ENCODE measurements around the gene EFCC1. TPM values are rescaled to one million over a fixed set of nuclear protein-coding genes. Genes with fewer than 3 reads are reported as not detected.

The EFCC1 gene
- polyA plus RNA-seq, 2 of the 4 experiments (the other 2 are of a cell fraction): 0.04 TPM; not detected in 1

GRCh38 chr3:128996200-128996599 is 4.9 kb upstream of the EFCC1 start:
- 93% methylated on average over 1 of the region's 1 CpG for WGBS (ENCODE audit: missing lambda C conversion rate)
- TF ChIP-seq TFCP2L1 (CRISPR knock-in tag; IDR thresholded peaks at IDR 0.05) (no peak), HES2 (IDR thresholded peaks at IDR 0.05) (no peak), NPAS2 (CRISPR knock-in tag; IDR thresholded peaks at IDR 0.05; ENCODE audit: borderline replicate concordance) (no peak), CBX8 (IDR thresholded peaks at IDR 0.05) (no peak), CEBPB (IDR thresholded peaks at IDR 0.05) (no peak), EP300 (IDR thresholded peaks at IDR 0.05) (no peak), POLR2AphosphoS2 (conservative IDR thresholded peaks at IDR 0.05; ENCODE audit: low read length) (no peak), NFE2L2 (conservative IDR thresholded peaks at IDR 0.05; ENCODE audit: low read length) (no peak)
- FAIRE-seq: no peak
- POLR2A ChIA-PET: no interaction called here
- Histone ChIP-seq H3K4me3 (no peak overlapping the region), H3K27ac (no peak overlapping the region), H3K4me2 (no peak overlapping the region), H3K4me1 (no peaks in the 10 kb centered on the region), H3K9me3 (no peaks in the 10 kb centered on the region)
- ATAC-seq: no peak
- CTCF ChIA-PET: interaction anchor here (0.7 to 3.0 kb wide), 3 partner anchors 12 to 57 kb away, joined by 3 to 10 read pairs (median 4); no protein-coding TSS in a partner anchor
- DNase-seq (ENCODE audit: low read depth in 1 of 2, low spot score in 1 of 2): no peak

- Histone ChIP-seq H3K4me2 (no peak overlapping the region), H3K27ac (no peak overlapping the region), H3K4me1 (no peaks in the 10 kb centered on the region), H3K9me3 (no peaks in the 10 kb centered on the region), H3K4me3 (no peak overlapping the region)
- TF ChIP-seq RNF2 (IDR thresholded peaks at IDR 0.05; ENCODE audit: borderline replicate concordance, low read depth): no peak
- POLR2A ChIA-PET: no interaction called here
- ATAC-seq: no peak
- CTCF ChIA-PET: interaction anchor here (0.7 to 3.0 kb wide), 3 partner anchors 12 to 57 kb away, joined by 3 to 10 read pairs (median 4); no protein-coding TSS in a partner anchor
- DNase-seq (ENCODE audit: low read depth in 1 of 2, low spot score in 1 of 2): no peak
- 20% methylated on average over 1 of the region's 5 CpGs for WGBS (ENCODE audit: missing lambda C conversion rate)
- no peak for FAIRE-seq
Measured at GRCh38 chr3:128996726-128997125, 4.4 kb upstream of the EFCC1 start.

- H3K27ac ChIP-seq: no peak overlapping the region
- 36% methylated on average over 4 of the region's 4 CpGs for WGBS (ENCODE audit: missing lambda C conversion rate)
- no peaks in the 10 kb centered on the region for H3K4me1 ChIP-seq
- ChIA-PET CTCF (interaction anchor here (1.6 kb wide), 1 partner anchor 56 kb away, joined by 4 read pairs; no protein-coding TSS in a partner anchor), POLR2A (no interaction called here)
- no peak overlapping the region for H3K4me3 ChIP-seq
- DNase-seq (ENCODE audit: low read depth in 1 of 2, low spot score in 1 of 2): no peak
- ATAC-seq: no peak
- no peaks in the 10 kb centered on the region for H3K9me3 ChIP-seq
- TF ChIP-seq JUNB (IDR thresholded peaks at IDR 0.05) (no peak), HOXB13 (CRISPR knock-in tag; IDR thresholded peaks at IDR 0.05; ENCODE audit: low read depth) (no peak), ZC3H11A (IDR thresholded peaks at IDR 0.05) (no peak), FOXS1 (CRISPR knock-in tag; IDR thresholded peaks at IDR 0.05) (no peak), EP300 (IDR thresholded peaks at IDR 0.05) (no peak), POLR2AphosphoS2 (conservative IDR thresholded peaks at IDR 0.05; ENCODE audit: low read length) (no peak), CHD2 (IDR thresholded peaks at IDR 0.05; ENCODE audit: low read length, partially characterized antibody) (no peak)
- FAIRE-seq: no peak
- H3K4me2 ChIP-seq: no peak overlapping the region
Measured at GRCh38 chr3:128997486-128998133, 3.5 kb upstream of the EFCC1 start.

GRCh38 chr3:128998561-128998960 is 2.5 kb upstream of the EFCC1 start:
- ATAC-seq (no peak), FAIRE-seq (no peak), DNase-seq (ENCODE audit: low read depth in 1 of 2, low spot score in 1 of 2) (no peak)
- WGBS (ENCODE audit: missing lambda C conversion rate): 51% methylated on average over 3 of the region's 3 CpGs
- TF ChIP-seq RAD21 (conservative IDR thresholded peaks at IDR 0.05 in 1 of 2, IDR thresholded peaks at IDR 0.05 in 1 of 2): no peak
- TF ChIP-seq BHLHE40 (IDR thresholded peaks at IDR 0.05; ENCODE audit: low read depth, low read length): no peak
- no peak for TF ChIP-seq ESRRA (IDR thresholded peaks at IDR 0.05; ENCODE audit: borderline replicate concordance, low read length)
- no peak for TF ChIP-seq POLR2A (IDR thresholded peaks at IDR 0.05; ENCODE audit: low read length)
- TF ChIP-seq FOSB (CRISPR knock-in tag; IDR thresholded peaks at IDR 0.05): no peak
- H3K4me1 ChIP-seq: no peaks in the 10 kb centered on the region
- no peaks in the 10 kb centered on the region for H3K9me3 ChIP-seq
- ChIA-PET CTCF (interaction anchor here (1.2 kb wide), 1 partner anchor 28 kb away, joined by 4 read pairs; no protein-coding TSS in a partner anchor), POLR2A (no interaction called here)
- H3K4me3 ChIP-seq: no peak overlapping the region
- H3K4me2 ChIP-seq: no peak overlapping the region
- H3K27ac ChIP-seq: no peak overlapping the region
